A673 (cell line): ENCODE measurements around the gene CMTM7. TPM values are rescaled to one million over a fixed set of nuclear protein-coding genes. Genes with fewer than 3 reads are reported as not detected.

Experiments used
- BruUV-seq: library from RNA; stranded (reverse); fragments of 400-500 nt; replicated peaks from 2 replicates; lab custom pipeline; 2021; lab: Mats Ljungman, UMichigan
- CTCF ChIA-PET: fragments of 300-600 bp; sonication (Branson Sonifier 250); formaldehyde crosslinking; loops from one replicate; lab custom pipeline; 2022; ENCODE audit warnings: antibody characterized with exemption; lab: Charles Lee
- POLR2A ChIA-PET: fragments of 300-600 bp; sonication (Branson Sonifier 250); formaldehyde crosslinking; loops from one replicate; lab custom pipeline; 2022; ENCODE audit warnings: antibody characterized with exemption; ENCODE audit not compliant: low non-redundant PET; lab: Charles Lee
- DNase-seq: peaks from one replicate; pipeline ENCODE4 v3.0.0-alpha.2; 2015; ENCODE audit warnings: low spot score
- H3K27ac ChIP-seq: fragments of 200-600 bp; sonication (generic); 2 replicates; pipeline ENCODE4 v1.5.1; 2016; ENCODE audit warnings: mixed run types, low read depth, mild to moderate bottlenecking, mixed read lengths, antibody characterized with exemption, low read length; ENCODE audit not compliant: poor library complexity, severe bottlenecking
- H3K27me3 ChIP-seq: fragments of 200-600 bp; sonication (generic); replicated peaks from 2 replicates; pipeline ENCODE4 v1.6.1; 2017; ENCODE audit warnings: mixed run types, low read depth, mild to moderate bottlenecking, mixed read lengths, antibody characterized with exemption, low read length; ENCODE audit not compliant: insufficient read depth, poor library complexity
- H3K36me3 ChIP-seq: fragments of 200-600 bp; sonication (generic); 2 replicates; pipeline ENCODE4 v1.6.1; 2016; ENCODE audit warnings: mixed run types, mild to moderate bottlenecking, mixed read lengths, antibody characterized with exemption, low read length; ENCODE audit not compliant: insufficient read depth, poor library complexity, severe bottlenecking
- H3K4me1 ChIP-seq: fragments of 200-600 bp; sonication (generic); 2 replicates; pipeline ENCODE4 v1.6.1; 2017; ENCODE audit warnings: mixed run types, mild to moderate bottlenecking, mixed read lengths, antibody characterized with exemption, low read length; ENCODE audit not compliant: insufficient read depth, poor library complexity, severe bottlenecking
- H3K4me3 ChIP-seq: fragments of 200-600 bp; sonication (generic); 2 replicates; pipeline ENCODE4 v1.5.1; 2016; ENCODE audit warnings: low read depth, mixed run types, mild to moderate bottlenecking, mixed read lengths, low read length; ENCODE audit not compliant: poor library complexity, severe bottlenecking
- H3K9me3 ChIP-seq: fragments of 200-600 bp; sonication (generic); 2 replicates; pipeline ENCODE4 v1.6.1; 2016; ENCODE audit warnings: mixed run types, low read depth, mild to moderate bottlenecking, mixed read lengths, antibody characterized with exemption, low read length; ENCODE audit not compliant: poor library complexity, severe bottlenecking
- EZH2 ChIP-seq: fragments of 200-600 bp; sonication (generic); IDR thresholded peaks from 2 replicates; pipeline ENCODE4 v1.6.1; 2017; ENCODE audit warnings: borderline replicate concordance, low read depth, mild to moderate bottlenecking, mixed read lengths, antibody characterized with exemption, low read length; ENCODE audit not compliant: poor library complexity, severe bottlenecking
- intact Hi-C: fragments of 100-400 bp; cut with micrococcal nuclease; formaldehyde crosslinking; loops from one replicate; pipeline ENCODE4 v1.10.0; 2022; ENCODE audit not compliant: unreplicated experiment
- total RNA-seq: library from RNA; stranded (reverse); gene quantifications from 2 replicates; pipeline ENCODE4 v1.2.3, GENCODE V29; 2021
- TF ChIP-seq, protein P1 (sequence below): fragments of 300-800, 200-600 bp; sonication (generic); conservative IDR thresholded peaks from 2 replicates; pipeline ENCODE4 v1.5.1; 2017; ENCODE audit warnings: low read depth, mild to moderate bottlenecking, antibody characterized with exemption, low read length, moderate library complexity, mixed read lengths

Gene CMTM7
- total RNA-seq, 1 experiment from 2014 or later = not detected

DNA sequence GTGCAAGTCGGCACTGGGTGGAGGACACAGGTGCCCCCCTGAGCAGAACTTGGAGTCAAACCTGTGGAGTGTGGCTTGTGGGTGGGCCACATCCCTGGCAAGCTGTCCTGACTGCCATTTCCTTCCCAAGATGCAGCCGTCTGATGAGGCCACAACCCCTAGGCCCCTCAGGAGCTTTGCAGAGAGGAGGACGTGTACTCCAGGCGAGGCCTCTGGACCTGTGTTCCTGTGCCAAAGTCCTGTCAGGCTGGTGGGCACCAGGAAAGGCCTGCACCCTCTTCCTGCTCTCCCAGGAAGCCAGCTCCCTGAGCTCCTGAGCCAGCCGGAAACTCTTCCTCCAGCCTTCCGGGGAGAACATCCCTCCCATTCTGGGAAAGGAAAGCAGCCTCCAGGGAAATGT, 62.5 kb downstream of the CMTM7 start:
- ChIA-PET CTCF (no interaction called here), POLR2A (no interaction called here)
- H3K4me3 ChIP-seq = no peak overlapping the region
- no peak overlapping the region for H3K27ac ChIP-seq
- DNase-seq = no peak
- no peak for TF ChIP-seq EZH2
- TF ChIP-seq, protein P1, sequence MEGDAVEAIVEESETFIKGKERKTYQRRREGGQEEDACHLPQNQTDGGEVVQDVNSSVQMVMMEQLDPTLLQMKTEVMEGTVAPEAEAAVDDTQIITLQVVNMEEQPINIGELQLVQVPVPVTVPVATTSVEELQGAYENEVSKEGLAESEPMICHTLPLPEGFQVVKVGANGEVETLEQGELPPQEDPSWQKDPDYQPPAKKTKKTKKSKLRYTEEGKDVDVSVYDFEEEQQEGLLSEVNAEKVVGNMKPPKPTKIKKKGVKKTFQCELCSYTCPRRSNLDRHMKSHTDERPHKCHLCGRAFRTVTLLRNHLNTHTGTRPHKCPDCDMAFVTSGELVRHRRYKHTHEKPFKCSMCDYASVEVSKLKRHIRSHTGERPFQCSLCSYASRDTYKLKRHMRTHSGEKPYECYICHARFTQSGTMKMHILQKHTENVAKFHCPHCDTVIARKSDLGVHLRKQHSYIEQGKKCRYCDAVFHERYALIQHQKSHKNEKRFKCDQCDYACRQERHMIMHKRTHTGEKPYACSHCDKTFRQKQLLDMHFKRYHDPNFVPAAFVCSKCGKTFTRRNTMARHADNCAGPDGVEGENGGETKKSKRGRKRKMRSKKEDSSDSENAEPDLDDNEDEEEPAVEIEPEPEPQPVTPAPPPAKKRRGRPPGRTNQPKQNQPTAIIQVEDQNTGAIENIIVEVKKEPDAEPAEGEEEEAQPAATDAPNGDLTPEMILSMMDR = no peak
- intact Hi-C loops = no loop called here
- H3K9me3 ChIP-seq = no peaks in the 10 kb centered on the region
- no peaks in the 10 kb centered on the region for H3K36me3 ChIP-seq
- BruUV-seq = no TSS peak
- peaks cover 3% of the 10 kb centered on the region for H3K27me3 ChIP-seq
- H3K4me1 ChIP-seq = no peaks in the 10 kb centered on the region

GRCh38 chr3:32454731-32455608, 63.3 kb downstream of the CMTM7 start:
- no TSS peak for BruUV-seq
- intact Hi-C loops = no loop called here
- H3K9me3 ChIP-seq = no peaks in the 10 kb centered on the region
- DNase-seq = no peak
- H3K4me3 ChIP-seq = no peak overlapping the region
- H3K27me3 ChIP-seq = no peaks in the 10 kb centered on the region
- no peak overlapping the region for H3K27ac ChIP-seq
- ChIA-PET CTCF (interaction anchor here (0.6 to 0.9 kb wide), 2 partner anchors 13 to 227 kb away, joined by 3 to 5 read pairs; no protein-coding TSS in a partner anchor), POLR2A (no interaction called here)
- H3K36me3 ChIP-seq = no peaks in the 10 kb centered on the region
- no peak for TF ChIP-seq EZH2
- TF ChIP-seq, protein P1 = no peak
- no peaks in the 10 kb centered on the region for H3K4me1 ChIP-seq

GRCh38 chr3:32455609-32456428, 64.2 kb downstream of the CMTM7 start:
- no TSS peak for BruUV-seq
- Histone ChIP-seq H3K4me1 (no peaks in the 10 kb centered on the region), H3K36me3 (no peaks in the 10 kb centered on the region), H3K27me3 (no peaks in the 10 kb centered on the region), H3K4me3 (no peak overlapping the region), H3K9me3 (no peaks in the 10 kb centered on the region), H3K27ac (no peak overlapping the region)
- ChIA-PET CTCF (interaction anchor here (0.9 kb wide), 1 partner anchor 12 kb away, joined by 3 read pairs; no protein-coding TSS in a partner anchor), POLR2A (no interaction called here)
- intact Hi-C loops = no loop called here
- DNase-seq = no peak
- TF ChIP-seq EZH2 = no peak
- TF ChIP-seq, protein P1 = no peak
